GM12878 (cell line): ENCODE measurements around the gene THEM4.

Experiments
- CREM ChIP-seq: IDR thresholded peaks from 2 replicates; pipeline ENCODE4 v1.6.1; 2014; ENCODE audit warnings: antibody characterized with exemption, low read depth
- EP300 ChIP-seq, 2 experiments: fragments of 150-350 bp in 1 of 2; IDR thresholded peaks; 2 replicates each; pipeline ENCODE4 v1.6.1; 2011 to 2012; ENCODE audit warnings: low read depth in 2 of 2, low read length in 2 of 2, borderline replicate concordance in 1 of 2, improper control_type of control experiment in 1 of 2, inconsistent platforms in 1 of 2; ENCODE audit not compliant: control insufficient read depth in 1 of 2
- POLR2A ChIP-seq: IDR thresholded peaks from 2 replicates; pipeline ENCODE4 v1.6.1; 2011; ENCODE audit warnings: low read depth, mild to moderate bottlenecking, low read length
- RAD21 ChIP-seq: IDR thresholded peaks from 2 replicates; pipeline ENCODE4 v1.6.1; 2011; ENCODE audit warnings: mild to moderate bottlenecking, low read depth, low read length, moderate library complexity; ENCODE audit not compliant: insufficient read depth
- SRF ChIP-seq, 2 experiments: IDR thresholded peaks; 2 replicates each; pipeline ENCODE4 v1.6.1; 2011; ENCODE audit warnings: low read depth in 2 of 2, low read length in 2 of 2, mild to moderate bottlenecking in 1 of 2, moderate library complexity in 1 of 2
- TF ChIP-seq, protein P1 (sequence below): IDR thresholded peaks from 2 replicates; pipeline ENCODE4 v1.6.1; 2011; ENCODE audit warnings: low read depth, mild to moderate bottlenecking, low read length, moderate library complexity, borderline replicate concordance; ENCODE audit errors: extremely low read depth

DNA sequence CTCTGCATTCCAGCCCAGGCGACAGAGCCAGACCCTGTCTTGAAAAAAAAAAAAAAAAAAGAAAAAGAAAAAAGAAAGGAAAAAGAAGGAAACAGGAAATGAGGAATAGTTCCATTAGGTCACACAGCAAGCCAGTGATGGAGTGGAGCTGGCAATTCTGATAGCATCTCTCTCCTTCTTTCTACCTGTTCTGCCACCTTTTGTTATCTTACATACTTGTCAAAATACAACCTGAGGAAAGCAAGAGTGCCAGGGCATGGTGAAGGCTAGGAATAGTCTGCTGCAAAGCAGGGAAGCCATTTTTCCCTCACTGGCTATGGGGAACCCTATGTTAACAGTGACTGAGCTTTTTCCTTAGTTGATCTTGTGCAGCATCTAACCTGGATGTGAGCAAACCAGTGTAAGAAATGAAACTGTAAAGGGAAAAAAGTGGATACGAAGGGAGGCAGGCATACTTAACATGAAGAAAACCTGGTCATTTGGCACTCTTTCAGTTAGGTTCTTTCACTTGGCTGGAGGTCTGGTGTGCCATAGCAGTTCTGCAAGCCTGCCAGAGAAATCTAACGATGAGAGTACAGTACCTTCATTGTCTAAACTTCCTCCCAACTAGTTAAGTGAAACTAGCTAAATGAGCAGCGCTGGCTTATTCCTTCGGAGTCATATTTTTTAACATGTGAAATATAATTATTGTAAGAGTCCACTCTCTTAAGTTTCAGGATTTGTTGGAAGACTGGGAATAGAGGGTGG, 37.9 kb downstream of the THEM4 start:
- TF ChIP-seq EP300 (IDR thresholded peaks at IDR 0.05; ENCODE audit: borderline replicate concordance in 1 of 2, control insufficient read depth in 1 of 2, low read depth in 2 of 2, low read length in 2 of 2) (no peak), POLR2A (no peak), CREM (no peak), SRF (IDR thresholded peaks at IDR 0.05; ENCODE audit: low read depth in 2 of 2, low read length in 2 of 2) (no peak), RAD21 (no peak)
- TF ChIP-seq, protein P1, sequence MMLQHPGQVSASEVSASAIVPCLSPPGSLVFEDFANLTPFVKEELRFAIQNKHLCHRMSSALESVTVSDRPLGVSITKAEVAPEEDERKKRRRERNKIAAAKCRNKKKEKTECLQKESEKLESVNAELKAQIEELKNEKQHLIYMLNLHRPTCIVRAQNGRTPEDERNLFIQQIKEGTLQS, result no peak
